Activated naive CD4-positive, alpha-beta T cell (primary cell): ENCODE results near the gene DACH1.
"Not testable (repeated sequence)": the region's sequence is repeated elsewhere in the genome, so short reads cannot be mapped to it uniquely, and the experiment has no call there.

ENCODE experiments used
- DNase-seq, 4 experiments: peaks; one replicate each; lab custom pipeline; 2025; lab: John Stamatoyannopoulos, UW

The DACH1 gene

GRCh38 chr13:71828564-71828963 is 38.4 kb downstream of the DACH1 start:
- DNase-seq: no peak

GRCh38 chr13:71828117-71828516 is 38.9 kb downstream of the DACH1 start:
- DNase-seq: no peak

- no peak for DNase-seq
Observed at GRCh38 chr13:71827241-71827640, 39.8 kb downstream of the DACH1 start.

GRCh38 chr13:71820699-71821098 is 46.3 kb downstream of the DACH1 start:
- DNase-seq: no peak

- no peak for DNase-seq
Observed at GRCh38 chr13:71817335-71817734, 49.7 kb downstream of the DACH1 start.

GRCh38 chr13:71814806-71815360 is 52.1 kb downstream of the DACH1 start:
- no peak for DNase-seq

GRCh38 chr13:71813187-71813586 is 53.8 kb downstream of the DACH1 start:
- DNase-seq: no peak

GRCh38 chr13:71811344-71811743 is 55.7 kb downstream of the DACH1 start:
- no peak for DNase-seq

- DNase-seq: no peak
Observed at GRCh38 chr13:71808708-71809107, 58.3 kb downstream of the DACH1 start.

- no peak for DNase-seq
Observed at GRCh38 chr13:71806886-71807285, 60.1 kb downstream of the DACH1 start.

GRCh38 chr13:71803066-71803465 is 63.9 kb downstream of the DACH1 start:
- no peak for DNase-seq

GRCh38 chr13:71801781-71802180 is 65.2 kb downstream of the DACH1 start:
- DNase-seq: no peak

- DNase-seq: no peak
Observed at GRCh38 chr13:71801165-71801760, 65.7 kb downstream of the DACH1 start.

- no peak for DNase-seq
Observed at GRCh38 chr13:71799324-71799723, 67.7 kb downstream of the DACH1 start.

- no peak for DNase-seq
Observed at GRCh38 chr13:71798707-71799106, 68.3 kb downstream of the DACH1 start.

- no peak for DNase-seq
Observed at GRCh38 chr13:71797517-71797916, 69.5 kb downstream of the DACH1 start.

- DNase-seq: no peak
Observed at GRCh38 chr13:71789693-71790329, 77.2 kb downstream of the DACH1 start.

GRCh38 chr13:71789037-71789436 is 78.0 kb downstream of the DACH1 start:
- DNase-seq: no peak

GRCh38 chr13:71787414-71787813 is 79.6 kb downstream of the DACH1 start:
- DNase-seq: no peak

GRCh38 chr13:71786875-71787274 is 80.1 kb downstream of the DACH1 start:
- DNase-seq: no peak

GRCh38 chr13:71785361-71785760 is 81.6 kb downstream of the DACH1 start:
- no peak for DNase-seq

- no peak for DNase-seq
Observed at GRCh38 chr13:71780546-71780945, 86.5 kb downstream of the DACH1 start.

- DNase-seq: not testable (repeated sequence)
Observed at GRCh38 chr13:71778998-71779397, 88.0 kb downstream of the DACH1 start.

- no peak for DNase-seq
Observed at GRCh38 chr13:71775966-71776365, 91.0 kb downstream of the DACH1 start.
